SK-N-SH treated with all-trans-retinoic acid at 6 μM for 48 hours (cell line): ENCODE data around the gene PZP.

Experiments
- ATAC-seq: fragments of 200-7000 bp; cut with Tn5 transposase; 3 replicates; pipeline ENCODE4 v1.9.1; 2020; ENCODE audit warnings: mild to moderate bottlenecking, moderate library complexity
- ARNTL ChIP-seq: fragments of 450-650 bp; formaldehyde crosslinking; IDR thresholded peaks from 2 replicates; pipeline ENCODE4 v1.5.0; 2020; ENCODE audit warnings: low read depth, mild to moderate bottlenecking, moderate library complexity, borderline replicate concordance
- BACH2 ChIP-seq: fragments of 250-450 bp; sonication (Bioruptor Pico); IDR thresholded peaks from 2 replicates; pipeline ENCODE4 v1.9.0; 2021; ENCODE audit warnings: mild to moderate bottlenecking, borderline replicate concordance
- CREB5 ChIP-seq: fragments of 250-450 bp; sonication (Bioruptor Pico); IDR thresholded peaks from 2 replicates; pipeline ENCODE4 v1.5.1; 2020; ENCODE audit warnings: low read depth, mild to moderate bottlenecking, moderate library complexity
- CSDC2 ChIP-seq: fragments of 250-450 bp; sonication (Bioruptor Pico); IDR thresholded peaks from 2 replicates; pipeline ENCODE4 v1.5.0; 2020; ENCODE audit warnings: mild to moderate bottlenecking, moderate library complexity
- CSRNP3 ChIP-seq: fragments of 250-450 bp; sonication (Bioruptor Pico); IDR thresholded peaks from 2 replicates; pipeline ENCODE4 v1.5.1; 2021; ENCODE audit warnings: mild to moderate bottlenecking, moderate library complexity
- GLIS3 ChIP-seq: fragments of 250-450 bp; sonication (Bioruptor Pico); IDR thresholded peaks from 2 replicates; pipeline ENCODE4 v1.5.0; 2020; ENCODE audit warnings: mild to moderate bottlenecking, moderate library complexity
- ISL1 ChIP-seq: fragments of 250-450 bp; sonication (Bioruptor Pico); IDR thresholded peaks from 2 replicates; pipeline ENCODE4 v2.1.2; 2022; ENCODE audit warnings: mild to moderate bottlenecking, moderate library complexity
- PATZ1 ChIP-seq: fragments of 250-450 bp; sonication (Bioruptor Pico); IDR thresholded peaks from 2 replicates; pipeline ENCODE4 v1.8.0; 2020; ENCODE audit warnings: mild to moderate bottlenecking, moderate library complexity, borderline replicate concordance
- POU6F1 ChIP-seq: fragments of 250-450 bp; sonication (Bioruptor Pico); IDR thresholded peaks from 2 replicates; pipeline ENCODE4 v1.8.0; 2021; ENCODE audit warnings: low read depth, mild to moderate bottlenecking, moderate library complexity, borderline replicate concordance
- PPARA ChIP-seq: fragments of 250-450 bp; sonication (Bioruptor Pico); IDR thresholded peaks from 2 replicates; pipeline ENCODE4 v1.5.0; 2020; ENCODE audit warnings: mild to moderate bottlenecking, borderline replicate concordance
- RARB ChIP-seq: fragments of 250-450 bp; sonication (Bioruptor Pico); IDR thresholded peaks from 2 replicates; pipeline ENCODE4 v1.8.0; 2021; ENCODE audit warnings: mild to moderate bottlenecking, moderate library complexity
- SNAI2 ChIP-seq: fragments of 250-450 bp; sonication (Bioruptor Pico); IDR thresholded peaks from 2 replicates; pipeline ENCODE4 v1.5.0; 2020; ENCODE audit warnings: mild to moderate bottlenecking, moderate library complexity
- TCF4 ChIP-seq: fragments of 250-450 bp; sonication (Bioruptor Pico); IDR thresholded peaks from 2 replicates; pipeline ENCODE4 v1.8.0; 2021; ENCODE audit warnings: mild to moderate bottlenecking, moderate library complexity, borderline replicate concordance
- TOX ChIP-seq: fragments of 250-450 bp; sonication (Bioruptor Pico); IDR thresholded peaks from 2 replicates; pipeline ENCODE4 v1.8.0; 2021; ENCODE audit warnings: mild to moderate bottlenecking, moderate library complexity, borderline replicate concordance
- TSHZ2 ChIP-seq: fragments of 250-450 bp; sonication (Bioruptor Pico); IDR thresholded peaks from 2 replicates; pipeline ENCODE4 v1.5.0; 2020; ENCODE audit warnings: mild to moderate bottlenecking, moderate library complexity
- ZC3H10 ChIP-seq: fragments of 250-450 bp; sonication (Bioruptor Pico); IDR thresholded peaks from 2 replicates; pipeline ENCODE4 v1.5.1; 2021; ENCODE audit warnings: mild to moderate bottlenecking, moderate library complexity
- ZFP3 ChIP-seq: fragments of 250-450 bp; sonication (Bioruptor Pico); IDR thresholded peaks from 2 replicates; pipeline ENCODE4 v1.5.0; 2020; ENCODE audit warnings: mild to moderate bottlenecking, moderate library complexity
- ZNF565 ChIP-seq: fragments of 450-650 bp; formaldehyde crosslinking; conservative IDR thresholded peaks from 2 replicates; pipeline ENCODE4 v1.5.0; 2020; ENCODE audit warnings: low read depth, mild to moderate bottlenecking, moderate library complexity
- ZNF70 ChIP-seq: fragments of 450-650 bp; formaldehyde crosslinking; IDR thresholded peaks from 2 replicates; pipeline ENCODE4 v1.5.0; 2020; ENCODE audit warnings: mild to moderate bottlenecking, moderate library complexity
- ZNF8 ChIP-seq: fragments of 450-650 bp; formaldehyde crosslinking; IDR thresholded peaks from 2 replicates; pipeline ENCODE4 v1.5.0; 2020; ENCODE audit warnings: mild to moderate bottlenecking, moderate library complexity

The PZP gene

GRCh38 chr12:9111525-9111924 lies 96.7 kb downstream of the PZP start:
- no peak for ATAC-seq
- no peak for TF ChIP-seq BACH2
- no peak for TF ChIP-seq ISL1 (CRISPR knock-in tag)

- ATAC-seq, result no peak
- TF ChIP-seq RARB (CRISPR knock-in tag) (no peak), PPARA (CRISPR knock-in tag) (no peak), ZNF8 (CRISPR knock-in tag) (no peak)
Measured at GRCh38 chr12:9109737-9110491, 98.3 kb downstream of the PZP start.

- ATAC-seq, result no peak
Measured at GRCh38 chr12:9109213-9109522, 99.0 kb downstream of the PZP start.

GRCh38 chr12:9108504-9109212 lies 99.5 kb downstream of the PZP start:
- no peak for ATAC-seq
- TF ChIP-seq ARNTL (CRISPR knock-in tag) (no peak), ISL1 (CRISPR knock-in tag) (no peak), RARB (CRISPR knock-in tag) (no peak), TSHZ2 (CRISPR knock-in tag) (no peak), ZNF565 (CRISPR knock-in tag) (no peak), TCF4 (CRISPR knock-in tag) (no peak), PPARA (CRISPR knock-in tag) (no peak)
- TF ChIP-seq, all 23 proteins: peak for 0

More at GRCh38 chr12:9109213-9109522, 99.0 kb downstream of the PZP start:
- TF ChIP-seq ZFP3 (CRISPR knock-in tag), result no peak
- TF ChIP-seq, all 23 proteins: peak for 0

- ATAC-seq, result no peak
Measured at GRCh38 chr12:9107542-9107873, 100.7 kb downstream of the PZP start.

More at GRCh38 chr12:9107542-9107873, 100.7 kb downstream of the PZP start:
- TF ChIP-seq GLIS3 (CRISPR knock-in tag) (no peak), ZNF565 (CRISPR knock-in tag) (no peak), ZC3H10 (CRISPR knock-in tag) (no peak), BACH2 (no peak), TOX (no peak), CSRNP3 (CRISPR knock-in tag) (no peak), ZNF70 (no peak), SNAI2 (CRISPR knock-in tag) (no peak), ZFP3 (CRISPR knock-in tag) (no peak), PATZ1 (CRISPR knock-in tag) (no peak), CSDC2 (CRISPR knock-in tag) (no peak), CREB5 (CRISPR knock-in tag) (no peak), TCF4 (CRISPR knock-in tag) (no peak), TSHZ2 (CRISPR knock-in tag) (no peak), POU6F1 (CRISPR knock-in tag) (no peak)
